OCI-M1 (cell line): ENCODE results near the gene GPLD1.

ENCODE experiments used
- DNase-seq: peaks from one replicate; lab custom pipeline; 2025; lab: John Stamatoyannopoulos, UW

The GPLD1 gene

DNA sequence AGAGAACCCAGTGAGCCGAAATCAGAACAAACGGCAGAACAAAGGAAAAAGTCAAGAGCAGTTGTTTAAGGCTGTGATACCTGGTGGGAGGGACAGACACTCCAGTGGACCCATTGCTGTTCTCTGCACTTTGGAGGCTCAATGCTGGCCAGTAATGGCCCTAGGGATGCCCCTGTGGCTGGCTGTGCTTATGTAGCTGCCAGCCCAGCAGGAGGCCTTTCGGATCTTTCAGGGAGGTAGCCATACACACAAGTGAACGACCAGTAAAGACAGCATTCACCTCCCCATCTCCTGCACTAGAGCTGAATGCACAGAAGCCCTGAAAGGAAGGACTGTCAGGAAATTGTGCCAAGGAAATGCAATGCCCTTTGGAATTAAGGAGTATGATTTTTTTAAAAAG lies 34.3 kb downstream of the GPLD1 start:
- no peak for DNase-seq

DNA sequence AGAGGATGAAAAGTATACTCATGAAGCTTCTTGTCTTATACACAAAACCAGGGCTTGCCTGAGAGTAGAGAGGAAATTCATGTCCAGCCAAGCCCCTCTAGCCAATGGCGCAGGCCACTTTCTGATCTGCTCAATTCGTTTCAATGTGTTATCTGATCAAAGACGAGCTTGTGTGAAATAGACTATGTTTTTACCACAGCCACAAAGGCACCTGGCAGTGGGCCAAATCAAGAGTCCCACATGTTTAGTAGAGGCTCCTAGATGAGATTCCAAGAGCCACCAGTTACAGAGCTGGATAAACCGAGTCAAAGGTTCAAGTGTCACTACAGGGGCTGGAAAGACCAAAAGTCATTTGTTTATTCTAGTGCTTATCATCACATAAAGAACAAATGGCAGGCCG lies 34.9 kb downstream of the GPLD1 start:
- DNase-seq, result peak; percentile 67

DNA sequence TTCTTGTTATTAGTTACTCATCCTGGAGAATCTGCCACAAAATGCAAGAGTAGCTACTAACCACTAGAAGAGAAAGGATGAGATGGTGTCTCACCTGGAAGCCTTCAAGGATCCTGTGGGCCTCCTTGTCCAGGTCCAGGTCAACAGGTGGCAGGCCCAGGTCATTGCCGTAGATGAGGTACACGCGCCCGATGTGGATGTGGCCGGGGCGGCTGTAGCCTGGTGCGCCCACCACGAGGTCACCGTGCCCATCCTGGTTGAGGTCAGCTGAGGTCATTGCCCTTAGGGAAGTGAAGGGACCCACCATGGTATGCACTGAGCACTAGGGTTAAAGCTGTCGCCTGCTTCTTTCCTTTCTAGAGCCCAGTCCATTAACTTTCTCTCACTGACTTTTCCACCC lies 35.5 kb downstream of the GPLD1 start:
- no peak for DNase-seq

DNA sequence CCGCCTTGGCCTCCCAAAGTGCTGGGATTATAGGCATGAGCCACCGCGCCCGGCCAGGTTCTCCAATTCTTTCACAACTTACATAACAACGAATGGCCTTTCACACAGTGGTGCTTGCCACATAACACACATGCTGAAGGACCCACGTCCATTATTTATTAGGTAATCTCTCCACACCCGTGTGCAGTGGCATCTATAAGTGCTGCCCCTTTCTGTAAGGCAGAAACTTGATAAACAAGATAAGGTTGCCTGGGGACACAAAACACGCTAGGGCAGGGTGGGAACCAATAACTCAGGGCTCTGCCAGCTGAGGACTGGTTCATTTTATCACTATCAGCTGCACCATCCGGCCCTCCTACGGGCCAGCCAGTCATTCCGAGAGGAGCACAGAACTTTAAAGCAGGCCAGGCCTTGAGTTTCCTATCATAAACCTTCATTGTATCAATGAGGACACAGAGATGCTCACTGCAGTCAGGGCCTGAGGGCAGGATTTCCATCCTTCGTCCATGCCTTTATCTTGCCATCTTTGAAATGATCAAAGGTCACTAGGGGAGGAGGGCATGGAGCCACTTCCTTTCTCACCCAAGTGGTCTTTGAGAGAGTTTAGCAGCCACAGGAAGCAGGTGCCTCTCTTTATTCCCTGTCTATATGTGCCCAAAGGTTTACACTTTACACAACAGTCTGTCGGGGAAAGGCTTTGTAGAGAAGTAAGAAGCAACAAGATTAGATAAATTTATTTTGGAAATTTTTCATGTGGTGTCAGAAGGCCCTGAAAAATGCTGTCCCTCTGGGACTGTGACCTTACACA lies 37.6 kb downstream of the GPLD1 start:
- DNase-seq, result peak; percentile 67

DNA sequence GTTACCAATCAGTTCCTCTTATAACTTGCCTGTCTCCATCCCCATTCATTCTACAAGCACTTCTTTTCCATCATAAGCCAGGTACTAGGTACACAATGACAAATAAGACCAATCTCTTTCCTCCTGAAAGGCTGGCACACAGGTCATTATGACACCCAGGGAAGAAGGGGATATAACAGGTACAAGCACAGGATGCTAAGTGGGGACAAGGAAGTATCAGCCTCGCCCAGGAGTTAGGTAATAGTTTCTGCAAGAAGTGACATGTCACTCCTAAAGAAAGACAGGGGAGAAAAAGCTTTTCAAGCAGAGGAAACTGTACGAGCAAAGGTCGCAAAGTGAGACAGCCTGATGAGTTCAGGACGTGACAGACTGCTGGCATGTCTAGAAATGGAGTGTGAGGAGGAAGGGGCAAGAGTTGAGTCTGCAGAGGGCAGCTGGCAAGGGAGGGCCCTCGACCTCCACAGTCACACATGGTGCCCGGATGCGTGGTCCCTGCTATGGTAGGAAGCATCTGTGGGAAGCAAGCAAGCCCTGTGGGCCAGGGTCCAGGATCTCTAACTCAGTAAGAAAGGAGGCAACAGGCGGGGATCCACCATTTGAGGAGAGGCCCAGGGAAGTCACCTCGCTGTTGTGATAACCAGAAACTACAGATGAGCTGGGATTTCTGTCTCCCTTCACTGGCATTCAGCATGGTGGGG lies 40.4 kb downstream of the GPLD1 start:
- DNase-seq, result no peak

DNA sequence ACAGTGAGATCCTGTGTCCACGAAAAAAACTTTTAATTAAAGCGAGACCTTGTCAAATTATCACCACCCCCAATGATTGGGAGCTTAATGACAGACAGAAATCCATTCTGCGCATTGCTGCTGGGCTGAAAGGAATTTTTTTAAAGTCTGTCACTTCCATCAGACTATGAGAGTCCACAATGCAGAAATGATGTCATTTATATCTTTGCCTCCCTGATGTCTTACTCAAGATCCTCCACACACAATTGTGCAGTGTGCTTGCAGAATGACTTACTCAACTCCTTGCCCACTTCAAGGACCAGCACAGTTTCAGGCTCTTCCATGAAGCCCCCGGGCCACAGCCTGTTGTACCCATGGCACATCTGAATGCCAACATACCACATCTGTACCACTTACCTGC lies 41.0 kb downstream of the GPLD1 start:
- no peak for DNase-seq

DNA sequence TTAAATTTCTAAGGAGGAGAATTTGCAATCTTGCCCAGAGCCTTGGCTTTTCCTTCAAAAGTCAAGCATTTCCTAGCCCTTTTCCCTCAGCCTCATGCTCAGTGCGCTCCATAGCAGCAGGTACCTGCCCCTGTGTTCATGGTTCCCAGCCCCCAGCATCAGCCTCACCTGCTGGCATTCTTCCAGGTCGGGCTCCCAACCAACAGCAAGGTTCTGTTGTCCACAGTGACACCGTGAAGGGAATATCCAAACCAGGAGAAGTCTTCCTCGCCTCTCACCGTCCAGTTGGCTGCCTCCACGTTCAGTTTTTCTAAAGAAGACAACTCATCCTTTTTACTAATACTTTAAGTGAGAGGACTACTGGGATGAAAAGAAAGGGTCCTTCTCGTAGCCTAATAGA lies 42.7 kb downstream of the GPLD1 start:
- no peak for DNase-seq

DNA sequence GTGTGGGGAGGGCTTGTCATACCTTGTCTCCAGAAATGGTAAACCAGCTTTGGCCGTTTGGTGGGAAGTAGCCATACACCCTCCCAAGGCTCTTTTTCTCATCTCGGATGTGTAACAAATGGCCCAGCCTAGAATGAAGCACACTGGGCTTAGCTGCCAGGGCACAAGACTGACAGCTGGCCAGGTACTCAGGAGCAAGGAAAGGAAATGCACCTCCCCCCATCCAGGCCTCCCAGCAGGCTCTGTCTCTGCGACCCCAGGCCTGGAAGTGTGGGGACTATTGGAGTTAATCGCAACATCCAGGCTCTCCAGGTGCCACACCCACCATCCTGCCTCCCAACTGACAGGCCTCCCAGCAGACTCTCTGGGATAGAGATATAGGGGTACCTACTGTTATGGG lies 43.7 kb downstream of the GPLD1 start:
- no peak for DNase-seq

DNA sequence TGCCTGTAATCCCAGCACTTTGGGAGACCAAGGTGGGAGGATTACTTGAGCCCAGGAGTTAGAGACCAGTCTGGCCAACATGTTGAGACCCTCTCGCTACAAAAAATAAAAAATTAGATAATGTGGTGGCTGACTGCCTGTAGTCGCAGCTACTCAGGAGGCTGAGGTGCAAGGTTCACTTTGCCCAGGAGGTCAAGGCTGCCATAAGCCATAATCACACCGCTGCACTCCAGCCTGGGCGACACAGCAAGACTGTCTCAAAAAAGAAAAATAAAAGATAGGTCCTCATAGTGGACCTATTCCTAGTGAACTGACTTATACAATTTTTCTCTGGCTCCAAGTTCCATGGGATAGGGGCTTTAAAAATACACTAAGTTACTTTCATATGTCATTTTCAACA lies 44.8 kb downstream of the GPLD1 start:
- DNase-seq, result no peak

DNA sequence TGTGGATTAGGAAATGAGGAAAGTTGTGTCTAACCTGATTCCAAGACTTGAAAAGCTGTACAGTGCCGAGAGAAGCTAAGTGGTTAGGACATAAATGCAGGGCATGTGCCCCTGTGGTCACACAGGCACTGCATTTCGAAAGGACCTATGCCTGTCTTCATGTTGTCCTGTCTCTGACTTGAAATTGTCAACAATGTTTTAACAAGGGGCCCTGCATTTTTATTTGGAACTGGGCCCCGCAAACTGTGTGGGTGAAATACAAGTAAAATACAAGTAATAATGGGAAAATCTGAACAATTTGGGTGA lies 47.8 kb downstream of the GPLD1 start:
- DNase-seq, result no peak

DNA sequence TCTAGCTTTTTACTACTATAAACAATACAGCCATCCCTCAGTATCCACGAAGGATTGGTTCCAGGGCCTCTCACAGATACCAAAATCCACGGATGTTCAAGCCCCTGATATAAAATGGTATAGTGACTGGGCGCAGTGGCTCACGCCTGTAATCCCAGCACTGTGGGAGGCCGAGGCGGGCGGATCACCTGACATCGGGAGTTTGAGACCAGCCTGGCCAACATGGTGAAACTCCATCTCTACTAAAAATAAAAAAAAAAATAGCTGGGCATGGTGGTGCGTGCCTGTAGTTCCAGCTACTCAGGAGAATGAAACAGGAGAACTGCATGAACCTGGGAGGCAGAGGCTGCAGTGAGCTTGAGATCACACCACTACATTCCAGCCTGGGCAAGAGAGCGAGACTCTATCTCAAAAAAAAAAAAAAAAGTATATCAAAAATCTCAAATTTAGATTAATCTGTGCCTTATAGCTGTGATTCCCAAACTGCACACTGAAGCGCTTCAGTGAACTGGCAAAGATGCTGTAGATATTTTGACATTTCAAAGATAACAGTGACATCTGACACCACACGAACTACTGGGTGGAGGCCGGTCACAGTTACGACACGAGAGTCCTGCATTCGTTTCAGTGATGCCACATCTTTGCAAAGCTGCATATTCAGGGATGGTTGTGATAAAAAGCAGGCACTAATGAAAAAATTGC lies 48.3 kb downstream of the GPLD1 start:
- no peak for DNase-seq

DNA sequence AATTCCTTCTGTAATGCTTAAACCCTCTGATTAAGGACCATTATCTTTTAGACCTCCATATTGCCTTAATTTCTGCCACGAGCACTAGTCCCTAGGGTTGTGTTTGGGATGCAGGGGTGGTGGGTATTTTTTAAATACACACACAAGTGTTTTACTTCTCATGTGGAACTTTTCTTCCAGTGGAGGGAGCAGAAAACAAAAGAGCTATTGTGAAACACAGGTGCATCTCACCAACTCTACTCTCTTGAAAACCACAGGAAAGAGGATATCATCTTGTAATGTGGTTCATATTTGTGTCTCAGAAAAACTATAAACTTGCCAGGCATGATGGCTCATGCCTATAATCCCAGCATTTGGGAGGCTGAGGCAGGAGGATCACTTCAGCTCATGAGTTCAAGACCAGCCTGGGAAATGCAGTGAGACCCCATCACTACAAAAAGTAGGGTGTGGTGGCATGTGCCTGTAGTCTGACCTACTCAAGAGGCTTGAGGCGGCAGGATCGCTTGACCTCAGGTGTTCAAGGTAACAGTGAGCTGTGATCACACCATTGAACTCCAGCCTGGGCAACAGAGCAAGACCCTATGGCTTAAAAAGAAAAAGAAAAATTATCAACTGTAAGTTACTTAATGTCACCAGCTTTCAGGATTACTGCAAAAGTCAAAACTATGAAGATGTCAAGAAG lies 49.4 kb downstream of the GPLD1 start:
- no peak for DNase-seq

DNA sequence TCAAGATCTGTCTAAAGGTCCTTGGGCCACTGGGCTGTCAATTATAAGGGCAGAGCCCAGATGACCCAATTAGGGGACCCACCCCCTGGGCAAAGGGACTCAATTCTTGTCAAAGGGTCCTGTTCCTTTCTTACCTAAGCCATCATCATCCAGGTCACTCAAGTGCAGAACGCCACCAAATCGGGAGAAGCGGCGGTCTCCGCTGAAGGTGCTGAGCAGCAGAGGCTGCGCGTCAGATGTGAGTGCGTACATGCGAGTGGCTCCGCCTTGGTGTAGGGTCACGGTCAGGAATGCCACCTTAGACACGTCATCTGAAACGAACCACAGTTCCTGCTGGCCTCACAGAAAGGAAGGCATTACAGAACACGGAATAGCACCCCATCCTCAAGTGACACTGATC lies 52.4 kb downstream of the GPLD1 start:
- DNase-seq, result no peak

DNA sequence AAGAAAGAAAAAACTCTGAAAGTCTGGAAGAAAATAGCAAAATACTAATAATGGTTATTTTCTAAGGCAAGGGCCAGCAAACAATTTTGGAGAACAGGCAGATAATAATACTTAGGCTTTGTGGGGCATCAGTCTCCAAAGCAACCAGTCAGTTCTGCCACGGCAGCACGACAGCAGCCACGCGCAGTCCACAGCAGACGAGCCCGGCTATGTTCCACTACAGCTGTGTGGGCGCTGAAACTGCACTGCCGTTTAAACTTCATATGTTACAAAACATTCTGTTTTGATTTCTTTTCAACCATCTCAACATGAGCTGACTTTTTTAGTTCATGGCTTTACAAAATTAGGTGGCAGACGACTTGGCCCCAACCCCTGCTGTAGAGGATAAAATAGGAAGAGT lies 56.8 kb downstream of the GPLD1 start:
- DNase-seq, result no peak

DNA sequence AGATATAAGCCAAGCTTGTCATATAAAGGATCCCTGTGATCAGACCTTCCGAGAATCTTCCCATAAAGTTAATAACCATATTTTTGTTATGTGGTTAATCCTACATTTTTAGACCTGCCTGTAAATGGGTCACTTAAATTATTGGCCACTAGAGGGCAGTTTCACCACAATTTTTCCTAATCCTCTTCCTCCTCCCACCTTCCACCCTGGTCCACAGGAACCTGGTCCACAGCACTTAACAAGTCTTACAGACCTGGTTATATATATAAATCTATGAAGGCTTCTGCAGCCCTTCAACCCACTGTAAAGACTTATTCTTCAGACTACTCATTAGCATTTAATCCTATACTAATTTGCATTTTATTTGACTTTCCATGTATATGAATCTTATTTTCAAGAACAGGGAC lies 58.3 kb downstream of the GPLD1 start:
- peak; percentile 76 for DNase-seq

DNA sequence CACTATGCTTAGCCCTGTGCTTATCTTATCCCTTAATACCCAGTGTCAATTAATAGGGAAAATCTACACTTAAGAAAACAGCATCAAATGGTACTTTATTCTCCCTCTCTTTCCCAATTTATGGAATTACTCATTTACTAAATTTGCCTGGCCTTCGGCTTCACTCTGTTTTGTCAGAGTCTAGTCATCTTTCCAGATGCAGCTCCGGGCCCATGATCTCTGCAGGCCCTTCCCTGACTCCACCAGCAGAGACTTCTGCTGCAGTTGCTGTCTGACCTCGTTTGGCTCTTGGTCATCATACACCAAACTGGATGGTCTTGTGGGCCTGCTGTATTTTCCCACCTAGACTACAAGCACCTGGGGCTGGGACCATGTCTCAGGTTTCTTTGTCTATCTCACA lies 59.3 kb downstream of the GPLD1 start:
- DNase-seq, result no peak

DNA sequence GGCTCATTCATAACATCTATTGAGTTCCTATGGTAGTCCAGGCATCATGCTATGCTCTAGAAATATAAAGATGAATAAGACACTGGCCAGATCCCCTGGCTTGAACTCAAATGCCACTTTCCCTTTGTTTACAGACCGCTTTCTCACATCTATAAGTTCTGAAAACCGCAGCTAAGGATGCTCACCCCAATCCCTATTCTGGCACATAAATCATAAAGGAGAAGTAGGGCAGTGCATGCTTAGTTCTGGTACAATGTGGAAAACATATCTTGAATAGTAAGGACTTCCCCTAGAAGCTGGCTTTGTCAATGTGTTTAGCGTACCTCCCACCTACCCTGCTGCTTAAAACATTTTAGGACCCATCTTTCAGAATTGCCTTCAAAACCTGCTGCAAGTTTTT lies 60.2 kb downstream of the GPLD1 start:
- DNase-seq, result no peak

DNA sequence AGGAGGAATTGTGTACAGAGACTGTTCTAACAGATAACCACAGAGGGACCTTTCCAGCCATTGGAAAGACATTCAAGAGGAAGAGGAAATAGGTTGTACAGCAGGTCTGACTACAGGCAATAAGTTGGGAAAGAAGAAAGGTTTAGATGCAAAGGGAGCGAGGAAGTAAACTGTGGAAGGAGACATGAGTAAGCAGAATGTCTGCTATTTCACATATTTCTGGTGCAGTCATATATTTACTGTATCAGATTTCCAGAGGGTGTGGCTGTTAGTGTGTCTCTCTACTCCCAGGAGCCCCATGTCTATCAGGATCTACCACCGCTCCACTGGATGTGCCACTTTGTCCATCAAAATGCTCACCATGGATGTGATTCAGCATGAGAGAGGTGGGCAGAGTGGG lies 60.8 kb downstream of the GPLD1 start:
- DNase-seq, result no peak

DNA sequence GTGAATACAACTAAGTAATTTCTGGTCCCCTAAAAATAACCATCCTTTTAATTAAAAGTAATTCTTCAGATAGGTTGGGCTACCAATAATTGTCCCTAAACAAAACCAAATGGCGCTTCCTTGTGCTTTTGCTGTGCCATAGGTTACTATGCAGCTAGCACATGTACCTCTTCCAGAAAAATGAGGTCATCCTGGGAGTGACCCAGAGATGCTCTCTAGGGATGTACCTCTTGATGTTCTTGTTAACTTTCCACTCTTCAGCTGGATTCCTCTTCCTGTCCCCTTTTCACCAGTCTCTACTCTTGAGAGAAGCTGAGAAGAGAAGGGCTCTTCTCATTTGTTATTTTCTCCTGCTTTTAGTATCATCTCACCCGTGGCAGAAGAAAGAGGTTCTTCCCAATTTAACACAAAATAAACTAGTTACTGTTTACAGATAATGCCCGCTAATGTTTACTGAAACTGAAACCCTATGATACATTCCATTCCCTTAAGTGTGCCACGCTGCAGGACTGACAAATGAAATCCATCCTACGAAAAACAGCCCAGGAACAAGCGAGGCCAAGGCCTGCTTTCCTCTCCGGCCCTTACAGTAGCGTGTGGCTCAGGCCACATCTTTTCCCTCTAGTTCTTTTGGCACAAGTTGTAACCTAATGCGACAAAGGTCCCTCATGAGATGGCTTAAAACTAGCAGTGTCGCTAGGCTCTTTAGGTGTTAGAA lies 62.5 kb downstream of the GPLD1 start:
- DNase-seq, result no peak

DNA sequence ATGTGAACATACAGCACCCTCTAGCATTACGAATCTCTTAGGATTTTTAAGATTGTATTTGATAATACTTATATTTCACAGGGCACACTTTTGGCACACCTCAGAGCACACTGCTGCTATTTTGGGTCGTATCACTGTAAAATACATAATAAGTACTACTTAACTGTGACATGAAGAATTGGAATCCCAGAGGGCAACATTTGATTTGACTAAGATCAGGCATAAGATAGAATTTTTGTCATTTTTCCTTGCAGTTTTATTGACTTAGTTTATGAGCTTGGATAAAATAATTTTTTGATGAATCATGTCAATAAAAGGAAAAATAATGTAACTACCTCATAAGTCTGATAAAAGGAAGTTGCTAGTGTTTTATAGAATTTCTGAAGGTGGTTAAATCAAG lies 64.3 kb downstream of the GPLD1 start:
- DNase-seq, result no peak

DNA sequence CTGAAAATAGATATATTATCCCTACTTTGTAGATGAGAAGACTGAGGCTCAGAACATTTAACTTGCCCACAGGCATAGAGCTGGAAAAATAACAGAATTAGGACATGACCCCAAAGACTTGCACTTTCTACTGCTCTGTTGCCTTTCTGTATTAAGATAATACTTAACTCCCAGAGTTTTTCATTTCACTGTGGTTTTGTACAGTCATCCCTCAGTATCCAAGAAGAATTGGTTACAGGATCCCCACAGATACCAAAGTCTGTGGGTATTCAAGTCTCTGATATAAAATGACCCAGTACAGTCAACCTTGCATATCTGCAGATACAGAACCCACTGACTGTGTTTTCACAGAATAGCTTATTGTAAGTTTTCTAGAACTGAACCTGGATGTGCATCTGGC lies 69.9 kb downstream of the GPLD1 start:
- DNase-seq, result no peak

DNA sequence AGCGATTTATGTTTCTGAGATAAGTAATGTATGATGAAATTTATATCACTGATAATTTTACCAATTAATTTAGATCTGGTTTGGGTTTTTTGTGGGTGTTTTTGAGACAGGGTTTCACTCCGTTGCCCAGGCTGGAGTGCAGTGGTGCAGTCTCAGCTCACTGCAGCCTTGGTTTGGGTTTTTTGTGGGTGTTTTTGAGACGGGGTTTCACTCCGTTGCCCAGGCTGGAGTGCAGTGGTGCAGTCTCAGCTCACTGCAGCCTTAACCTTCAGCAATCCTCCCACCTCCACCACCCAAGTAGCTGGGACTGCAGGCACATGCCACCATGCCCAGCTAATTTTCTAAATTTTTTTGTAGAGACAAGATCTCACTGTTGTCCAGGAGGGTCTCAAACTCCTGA lies 73.6 kb downstream of the GPLD1 start:
- no peak for DNase-seq
